ENCODE measurements around the gene HEG1.

HEG1 gene

GRCh38 chr3:124939661-124940060, 116.1 kb downstream of the HEG1 start:
- DNase-seq: no peak

- no peak for DNase-seq
Measured at GRCh38 chr3:124938896-124939295, 116.9 kb downstream of the HEG1 start.

GRCh38 chr3:124937049-124937448, 118.7 kb downstream of the HEG1 start:
- no peak for DNase-seq

DNA sequence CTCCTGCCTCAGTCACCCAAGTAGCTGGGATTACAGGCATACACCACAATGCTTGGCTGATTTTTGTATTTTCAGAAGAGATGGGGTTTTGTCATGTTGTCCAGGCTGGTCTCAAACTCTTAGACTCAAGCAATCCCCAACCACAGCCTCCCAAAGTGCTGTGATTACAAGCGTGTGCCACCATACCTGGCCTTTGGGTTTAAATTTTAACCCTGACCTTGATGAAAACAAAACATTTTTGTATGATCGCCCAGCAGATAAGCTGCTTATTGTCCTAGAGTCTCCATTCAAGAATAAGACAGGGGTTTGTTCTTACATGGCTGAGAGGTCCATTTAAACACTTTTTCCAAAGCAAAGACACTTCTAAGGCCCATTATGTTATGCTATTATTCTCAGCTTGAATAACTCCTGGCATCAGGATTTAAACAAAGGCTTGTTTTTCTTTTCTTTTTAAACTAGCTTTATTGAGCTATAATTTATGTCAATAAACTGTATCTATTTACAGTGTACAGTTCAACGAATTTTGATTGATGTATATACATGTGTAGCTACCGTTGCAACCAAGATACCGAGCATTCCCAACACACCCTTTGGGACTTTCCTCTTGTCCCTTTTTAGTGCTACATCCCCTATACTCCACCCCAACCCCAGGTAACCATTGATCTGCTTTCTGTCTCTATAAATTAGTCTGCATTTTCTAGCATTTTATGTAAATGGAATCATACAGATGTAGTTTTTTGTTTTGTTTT, 119.8 kb downstream of the HEG1 start:
- DNase-seq: no peak

- DNase-seq: no peak
Measured at GRCh38 chr3:124935264-124935663, 120.5 kb downstream of the HEG1 start.

DNA sequence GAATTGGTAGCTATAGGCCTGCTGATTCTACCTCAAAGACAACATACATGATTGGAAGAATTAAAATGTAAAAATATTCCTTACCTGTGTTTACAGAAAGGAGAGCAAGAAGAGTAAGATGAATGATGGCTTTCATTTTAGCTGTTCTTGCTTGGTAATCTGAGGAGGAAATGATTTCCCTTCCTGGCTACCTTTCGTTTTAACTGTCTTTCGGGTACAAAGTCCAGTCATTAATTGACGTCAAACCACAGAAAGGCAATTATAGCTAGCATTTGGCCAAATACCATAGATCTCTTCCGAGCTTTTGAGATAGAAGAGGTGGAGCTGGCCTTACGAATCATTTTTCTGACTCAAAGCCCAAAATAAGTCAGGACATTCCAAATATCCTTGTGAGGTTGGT, 121.2 kb downstream of the HEG1 start, which contains the start of gene MUC13:
MUC13 (minus strand) TSS at position 175 of the 400 bp plus-strand sequence; CDS start at position 136, 39 bp downstream.
- no peak for DNase-seq

GRCh38 chr3:124928333-124929202, 127.2 kb downstream of the HEG1 start:
- peak; percentile 40 for DNase-seq

DNA sequence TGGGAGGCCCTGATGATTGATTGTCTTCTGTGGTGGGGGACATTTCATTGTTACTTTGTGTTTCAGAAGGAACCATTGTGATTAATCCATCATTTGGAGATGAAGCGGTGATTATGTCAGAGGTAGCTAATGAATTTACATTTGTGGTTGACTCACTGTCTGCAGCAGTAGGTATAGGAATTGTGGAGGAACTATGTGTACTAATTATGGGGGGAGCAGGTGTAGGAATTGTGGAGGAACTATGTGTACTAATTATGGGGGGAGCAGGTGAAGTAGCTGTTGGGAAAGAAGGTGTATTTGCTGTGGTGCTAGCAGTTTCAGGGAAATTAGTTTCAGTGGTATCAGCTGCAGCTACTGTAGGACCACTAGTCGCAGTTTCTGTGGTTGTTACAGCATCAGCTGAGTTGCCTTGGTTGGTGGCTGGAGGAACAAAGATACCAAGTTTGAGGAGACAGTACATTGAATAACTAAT, 128.2 kb downstream of the HEG1 start:
- DNase-seq: no peak

GRCh38 chr3:124926426-124927101, 129.2 kb downstream of the HEG1 start:
- no peak for DNase-seq

- DNase-seq: no peak
Measured at GRCh38 chr3:124924741-124925140, 131.1 kb downstream of the HEG1 start.

- DNase-seq: no peak
Measured at GRCh38 chr3:124923833-124924232, 132.0 kb downstream of the HEG1 start.

- DNase-seq: no peak
Measured at GRCh38 chr3:124920718-124921117, 135.1 kb downstream of the HEG1 start.

- DNase-seq: no peak
Measured at GRCh38 chr3:124919756-124920155, 136.0 kb downstream of the HEG1 start.

DNA sequence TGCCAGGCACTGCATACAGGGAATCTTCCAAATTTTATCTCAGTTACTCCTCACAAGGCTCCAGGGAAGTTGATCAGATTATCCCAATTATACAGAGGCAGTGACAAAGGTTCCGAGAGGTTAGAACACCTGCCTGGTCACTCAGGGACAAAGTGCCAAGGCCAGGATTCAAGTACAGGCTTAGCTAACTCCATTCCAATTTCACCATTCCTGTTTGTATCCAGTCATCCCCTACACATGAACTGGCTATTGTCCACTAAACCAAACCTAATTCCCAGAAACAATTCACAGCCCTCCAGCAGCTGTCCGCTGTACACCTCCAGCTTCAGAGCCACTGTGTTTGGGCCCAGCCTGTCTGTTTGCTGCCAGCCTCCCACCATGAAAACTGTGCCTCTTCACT, 137.3 kb downstream of the HEG1 start:
- DNase-seq: no peak

DNA sequence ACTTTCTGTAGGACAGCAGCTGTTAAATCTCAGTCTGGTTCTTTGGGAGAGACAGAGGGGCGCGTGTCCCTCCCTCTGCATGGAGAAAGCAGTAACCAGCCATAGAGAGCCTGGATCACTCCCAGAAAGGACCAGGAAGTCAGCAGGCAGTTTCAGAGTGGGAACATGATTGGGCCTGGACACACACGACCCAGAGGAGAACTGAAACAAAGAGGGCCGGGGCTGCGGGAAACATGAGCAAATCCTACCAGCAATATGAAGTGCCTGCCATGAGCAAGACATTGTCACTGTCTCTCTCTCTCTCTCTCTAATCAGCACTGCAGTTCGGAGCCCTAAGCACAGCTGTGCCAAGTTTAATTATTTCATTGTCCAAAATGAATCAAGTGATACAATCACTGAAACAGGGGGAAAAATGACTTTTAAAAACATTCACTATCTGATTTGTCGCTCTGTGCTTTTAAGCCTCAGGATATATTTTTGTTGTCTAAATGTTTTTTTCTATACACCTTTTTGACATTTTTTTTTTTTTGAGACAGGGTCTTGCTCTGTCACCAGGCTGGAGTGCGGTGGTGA, 138.9 kb downstream of the HEG1 start:
- no peak for DNase-seq

Data from T-helper 9 cell (primary cell).